ENCODE results near the gene TFR2. TPM values are rescaled to one million over a fixed set of nuclear protein-coding genes. Genes with fewer than 3 reads are reported as not detected.

TFR2 gene
- total and polyA plus RNA-seq, 12 donors = 0.20 to 0.58 (median 0.49) TPM; not detected in 7

GRCh38 chr7:100580466-100581283, 60.7 kb downstream of the TFR2 start:
- WGBS, 2 donors = 87 to 88% methylated on average over 11 of the region's 11 CpGs

GRCh38 chr7:100578246-100579183, 62.8 kb downstream of the TFR2 start:
- 92 to 94% methylated on average over 28 of the region's 28 CpGs for WGBS, 2 donors
- DNase-seq = no peak

More at GRCh38 chr7:100580466-100581283, 60.7 kb downstream of the TFR2 start:
- TF ChIP-seq, protein P1, sequence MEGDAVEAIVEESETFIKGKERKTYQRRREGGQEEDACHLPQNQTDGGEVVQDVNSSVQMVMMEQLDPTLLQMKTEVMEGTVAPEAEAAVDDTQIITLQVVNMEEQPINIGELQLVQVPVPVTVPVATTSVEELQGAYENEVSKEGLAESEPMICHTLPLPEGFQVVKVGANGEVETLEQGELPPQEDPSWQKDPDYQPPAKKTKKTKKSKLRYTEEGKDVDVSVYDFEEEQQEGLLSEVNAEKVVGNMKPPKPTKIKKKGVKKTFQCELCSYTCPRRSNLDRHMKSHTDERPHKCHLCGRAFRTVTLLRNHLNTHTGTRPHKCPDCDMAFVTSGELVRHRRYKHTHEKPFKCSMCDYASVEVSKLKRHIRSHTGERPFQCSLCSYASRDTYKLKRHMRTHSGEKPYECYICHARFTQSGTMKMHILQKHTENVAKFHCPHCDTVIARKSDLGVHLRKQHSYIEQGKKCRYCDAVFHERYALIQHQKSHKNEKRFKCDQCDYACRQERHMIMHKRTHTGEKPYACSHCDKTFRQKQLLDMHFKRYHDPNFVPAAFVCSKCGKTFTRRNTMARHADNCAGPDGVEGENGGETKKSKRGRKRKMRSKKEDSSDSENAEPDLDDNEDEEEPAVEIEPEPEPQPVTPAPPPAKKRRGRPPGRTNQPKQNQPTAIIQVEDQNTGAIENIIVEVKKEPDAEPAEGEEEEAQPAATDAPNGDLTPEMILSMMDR (IDR thresholded peaks at IDR 0.05) = no peak
- DNase-seq (no peak), ATAC-seq (no peak)
- intact Hi-C loops (cut with DNase I) = loop anchor here in 2 of 10 donors (5.0 kb wide), 1 partner anchor 107 kb away; no protein-coding TSS in a partner anchor
- Histone ChIP-seq H3K4me3 (no peak overlapping the region), H3K4me1 (peaks cover 5 to 37% (median 32%) of the 10 kb centered on the region in 9 donors), H3K9me3 (no peaks in the 10 kb centered on the region), H3K27me3 (no peaks in the 10 kb centered on the region), H3K36me3 (peaks cover 4 to 74% (median 65%) of the 10 kb centered on the region in 9 donors), H3K27ac (no peak overlapping the region)

GRCh38 chr7:100577507-100577906, 63.8 kb downstream of the TFR2 start:
- H3K36me3 ChIP-seq = peaks cover 4 to 95% (median 81%) of the 10 kb centered on the region in 9 donors
- DNase-seq = no peak
- ATAC-seq = no peak
- intact Hi-C loops (cut with DNase I) = no loop called here
- no peaks in the 10 kb centered on the region for H3K9me3 ChIP-seq
- 91 to 93% methylated on average over 14 of the region's 14 CpGs for WGBS, 2 donors
- H3K4me1 ChIP-seq = peaks cover 0 to 7% (median 4%) of the 10 kb centered on the region in 9 donors
- no peak overlapping the region for H3K27ac ChIP-seq
- H3K4me3 ChIP-seq = no peak overlapping the region
- TF ChIP-seq, protein P1 (IDR thresholded peaks at IDR 0.05) = no peak
- H3K27me3 ChIP-seq = no peaks in the 10 kb centered on the region

More at GRCh38 chr7:100578246-100579183, 62.8 kb downstream of the TFR2 start:
- Histone ChIP-seq H3K27ac (no peak overlapping the region), H3K36me3 (peaks cover 4 to 94% (median 82%) of the 10 kb centered on the region in 9 donors), H3K4me3 (no peak overlapping the region), H3K4me1 (peaks cover 5 to 18% (median 14%) of the 10 kb centered on the region in 9 donors), H3K9me3 (no peaks in the 10 kb centered on the region), H3K27me3 (no peaks in the 10 kb centered on the region)
- TF ChIP-seq, protein P1 (IDR thresholded peaks at IDR 0.05) = no peak
- no peak for ATAC-seq
- intact Hi-C loops (cut with DNase I) = no loop called here

GRCh38 chr7:100577103-100577502, 64.2 kb downstream of the TFR2 start:
- 93% methylated on average over 24 of the region's 24 CpGs for WGBS, 2 donors
- Histone ChIP-seq H3K4me3 (no peak overlapping the region), H3K9me3 (no peaks in the 10 kb centered on the region), H3K27ac (no peak overlapping the region), H3K36me3 (peaks cover 4 to 93% (median 77%) of the 10 kb centered on the region in 9 donors), H3K4me1 (peaks cover 0 to 3% (median under 1%) of the 10 kb centered on the region in 9 donors), H3K27me3 (no peaks in the 10 kb centered on the region)
- no peak for DNase-seq
- no peak for ATAC-seq
- TF ChIP-seq, protein P1 (IDR thresholded peaks at IDR 0.05) = no peak
- intact Hi-C loops (cut with DNase I) = no loop called here

Data from heart right ventricle (tissue), 16 donors.